Measurements from ENCODE around the gene ZNF200. TPM values are rescaled to one million over a fixed set of nuclear protein-coding genes. Genes with fewer than 3 reads are reported as not detected.

Gene ZNF200
- total and polyA plus RNA-seq, 2 of the 13 experiments (the other 11 are each of a cell fraction or from before 2014, with no cell fraction given) = 3.5 to 16.5 TPM

- ATAC-seq (no peak), FAIRE-seq (no peak), DNase-seq (ENCODE audit: low spot score) (no peak)
- H3K9me3 ChIP-seq (ENCODE audit: low read length) = no peaks in the 10 kb centered on the region
- H3K79me2 ChIP-seq (ENCODE audit: insufficient read depth, low read length) = no peaks in the 10 kb centered on the region
- POLR2A ChIA-PET = interaction anchor here (1.6 to 2.3 kb wide), 2 partner anchors 21 to 104 kb away, joined by 7 to 10 read pairs; partner anchors contain the start of gene ZNF263
- no peaks in the 10 kb centered on the region for H4K20me1 ChIP-seq (ENCODE audit: insufficient read depth, low read length)
- H3K4me2 ChIP-seq (ENCODE audit: low read depth, low read length) = peak overlapping the region; percentile 73
- H3K36me3 ChIP-seq (replicated peaks in 1 of 2; ENCODE audit: control insufficient read depth in 1 of 2, insufficient read depth in 2 of 2, low read length in 2 of 2) = no peaks in the 10 kb centered on the region
- no peak overlapping the region for H2AFZ ChIP-seq (ENCODE audit: low read length)
- in situ Hi-C loops (cut with HindIII; ENCODE audit: extremely low pct_ligation_motif_present, low pct_unique_long_range_greater_than_20kb) (no loop called here), intact Hi-C loops (cut with micrococcal nuclease; ENCODE audit: unreplicated experiment) (loop anchor here (5.0 kb wide), 1 partner anchor 70 kb away; no protein-coding TSS in a partner anchor)
- peaks cover 75% of the 10 kb centered on the region for H3K4me1 ChIP-seq (ENCODE audit: insufficient read depth, low read length)
- WGBS (ENCODE audit: low lambda C conversion rate) = 26% methylated on average over 3 of the region's 4 CpGs
- peak overlapping the region; percentile 95 for H3K27ac ChIP-seq (ENCODE audit: extremely low read length, insufficient read depth, low read length)
- H3K4me3 ChIP-seq (replicated peaks in 1 of 3; ENCODE audit: insufficient read depth in 1 of 3, low read depth in 2 of 3, low read length in 3 of 3) = peak overlapping the region in 2 of 3 experiments; percentile 60 to 79; a peak in 2 of 6 replicates
- TF ChIP-seq SAP130 (CRISPR knock-in tag; IDR thresholded peaks at IDR 0.05; ENCODE audit: low read depth) (peak; percentile 2; the same call in 1 of the 2 replicates), FLYWCH1 (CRISPR knock-in tag; IDR thresholded peaks at IDR 0.05) (no peak), PRDM10 (CRISPR knock-in tag; IDR thresholded peaks at IDR 0.05; ENCODE audit: low read depth) (peak; percentile 88)
- BruUV-seq (replicated peaks) = no TSS peak
- CTCF ChIA-PET (ENCODE audit: low intra/inter-chr PET ratio, low total read pairs) = no interaction called here
- H3K9ac ChIP-seq (ENCODE audit: insufficient read depth, low read depth, low read length) = peak overlapping the region; percentile 78; the same call in 1 of the 2 replicates
- H3K27me3 ChIP-seq (ENCODE audit: control insufficient read depth in 1 of 2, insufficient read depth in 2 of 2, low read length in 2 of 2) = peaks cover 0 to 1% of the 10 kb centered on the region in 2 experiments; a peak in 1 of 5 replicates
Observed at GRCh38 chr16:3262517-3262916, 27.6 kb upstream of the ZNF200 start.

DNA sequence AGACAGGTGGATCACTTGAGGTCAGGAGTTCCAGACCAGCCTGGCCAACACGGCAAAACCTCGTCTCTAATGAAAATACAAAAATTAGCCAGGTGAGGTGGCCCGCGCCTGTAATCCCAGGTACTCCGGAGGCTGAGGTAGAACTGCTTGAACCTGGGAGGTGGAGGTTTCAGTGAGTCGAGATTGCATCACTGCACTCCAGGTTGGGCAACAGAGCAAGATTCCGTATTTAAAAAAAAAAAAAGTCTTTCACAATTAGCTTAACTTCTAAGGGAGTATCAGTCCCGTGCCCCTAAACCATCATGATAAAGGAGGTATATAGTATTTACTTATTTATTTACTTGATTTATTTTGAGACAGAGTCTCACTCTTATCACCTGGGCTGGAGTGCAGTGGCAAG lies 24.9 kb upstream of the ZNF200 start:
- Histone ChIP-seq H3K36me3 (replicated peaks in 1 of 2; ENCODE audit: control insufficient read depth in 1 of 2, insufficient read depth in 2 of 2, low read length in 2 of 2) (no peaks in the 10 kb centered on the region), H3K27me3 (ENCODE audit: control insufficient read depth in 1 of 2, insufficient read depth in 2 of 2, low read length in 2 of 2) (peaks cover 7 to 22% of the 10 kb centered on the region in 2 experiments; a peak in 4 of 5 replicates), H3K79me2 (ENCODE audit: insufficient read depth, low read length) (no peaks in the 10 kb centered on the region), H3K9ac (ENCODE audit: insufficient read depth, low read depth, low read length) (no peak overlapping the region), H3K9me3 (ENCODE audit: low read length) (no peaks in the 10 kb centered on the region), H3K4me1 (ENCODE audit: insufficient read depth, low read length) (peaks cover 66% of the 10 kb centered on the region), H3K4me2 (ENCODE audit: low read depth, low read length) (peak overlapping the region; percentile 81), H2AFZ (ENCODE audit: low read length) (no peak overlapping the region), H3K27ac (ENCODE audit: extremely low read length, insufficient read depth, low read length) (no peak overlapping the region), H4K20me1 (ENCODE audit: insufficient read depth, low read length) (no peaks in the 10 kb centered on the region), H3K4me3 (replicated peaks in 1 of 3; ENCODE audit: insufficient read depth in 1 of 3, low read depth in 2 of 3, low read length in 3 of 3) (peak overlapping the region; percentile 26 to 57 (median 48))
- peak; percentile 30 for FAIRE-seq
- BruUV-seq (replicated peaks) = no TSS peak
- WGBS (ENCODE audit: low lambda C conversion rate) = 0% methylated on average over 8 of the region's 8 CpGs
- in situ Hi-C loops (cut with HindIII; ENCODE audit: extremely low pct_ligation_motif_present, low pct_unique_long_range_greater_than_20kb) = no loop called here
- no peak for DNase-seq (ENCODE audit: low spot score)
- ChIA-PET POLR2A (interaction anchor here (1.2 to 2.4 kb wide), 4 partner anchors 10 to 184 kb away, joined by 3 to 9 read pairs (median 6); partner anchors contain the start of genes NAA60, ZNF263 and ZNF597), CTCF (ENCODE audit: low intra/inter-chr PET ratio, low total read pairs) (no interaction called here)
- intact Hi-C loops (cut with micrococcal nuclease; ENCODE audit: unreplicated experiment) = loop anchor here (5.0 kb wide), 1 partner anchor 68 kb away; no protein-coding TSS in a partner anchor
- no peak for ATAC-seq
- no peak for TF ChIP-seq RCOR2 (CRISPR knock-in tag; IDR thresholded peaks at IDR 0.05)
- TF ChIP-seq, protein P1, sequence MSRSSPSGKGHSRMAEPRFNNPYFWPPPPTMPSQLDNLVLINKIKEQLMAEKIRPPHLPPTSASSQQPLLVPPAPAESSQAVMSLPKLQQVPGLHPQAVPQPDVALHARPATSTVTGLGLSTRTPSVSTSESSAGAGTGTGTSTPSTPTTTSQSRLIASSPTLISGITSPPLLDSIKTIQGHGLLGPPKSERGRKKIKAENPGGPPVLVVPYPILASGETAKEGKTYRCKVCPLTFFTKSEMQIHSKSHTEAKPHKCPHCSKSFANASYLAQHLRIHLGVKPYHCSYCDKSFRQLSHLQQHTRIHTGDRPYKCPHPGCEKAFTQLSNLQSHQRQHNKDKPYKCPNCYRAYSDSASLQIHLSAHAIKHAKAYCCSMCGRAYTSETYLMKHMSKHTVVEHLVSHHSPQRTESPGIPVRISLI (CRISPR knock-in tag; IDR thresholded peaks at IDR 0.05; ENCODE audit: borderline replicate concordance) = peak; percentile 36; the same call in 1 of the 2 replicates
- TF ChIP-seq NAIF1 (CRISPR knock-in tag; IDR thresholded peaks at IDR 0.05; ENCODE audit: borderline replicate concordance) = 0 out of 2 replicates have a peak, but pooled peaks have one; percentile 41
- TF ChIP-seq ZGPAT (CRISPR knock-in tag; IDR thresholded peaks at IDR 0.05) = 0 out of 2 replicates have a peak, but pooled peaks have one; percentile 8
- TF ChIP-seq, protein P2, sequence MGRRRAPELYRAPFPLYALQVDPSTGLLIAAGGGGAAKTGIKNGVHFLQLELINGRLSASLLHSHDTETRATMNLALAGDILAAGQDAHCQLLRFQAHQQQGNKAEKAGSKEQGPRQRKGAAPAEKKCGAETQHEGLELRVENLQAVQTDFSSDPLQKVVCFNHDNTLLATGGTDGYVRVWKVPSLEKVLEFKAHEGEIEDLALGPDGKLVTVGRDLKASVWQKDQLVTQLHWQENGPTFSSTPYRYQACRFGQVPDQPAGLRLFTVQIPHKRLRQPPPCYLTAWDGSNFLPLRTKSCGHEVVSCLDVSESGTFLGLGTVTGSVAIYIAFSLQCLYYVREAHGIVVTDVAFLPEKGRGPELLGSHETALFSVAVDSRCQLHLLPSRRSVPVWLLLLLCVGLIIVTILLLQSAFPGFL (CRISPR knock-in tag; IDR thresholded peaks at IDR 0.05) = no peak
- TF ChIP-seq ATAD3A (CRISPR knock-in tag; IDR thresholded peaks at IDR 0.05) = no peak

Measured in HepG2 (cell line).